IMR-90 (cell line): ENCODE measurements around the gene KTN1. TPM values are rescaled to one million over a fixed set of nuclear protein-coding genes. Genes with fewer than 3 reads are reported as not detected.

Experiments used
- ATAC-seq: fragments of 200-7000 bp; cut with Tn5 transposase; 2 replicates; pipeline ENCODE4 v1.9.1; 2020; ENCODE audit warnings: low read depth, mild to moderate bottlenecking, moderate library complexity
- BruUV-seq: library from RNA; stranded (reverse); fragments of 400-500 nt; replicated peaks from 2 replicates; lab custom pipeline; 2021; lab: Mats Ljungman, UMichigan
- CTCF ChIA-PET: fragments of 300-600 bp; formaldehyde crosslinking; extraction: SDS; loops from one replicate; lab custom pipeline; 2021; ENCODE audit warnings: antibody characterized with exemption; lab: Yijun Ruan, JAX
- POLR2A ChIA-PET: fragments of 300-600 bp; sonication (Branson Sonifier 250); formaldehyde crosslinking; loops from one replicate; lab custom pipeline; 2022; ENCODE audit warnings: antibody characterized with exemption; ENCODE audit not compliant: unreplicated experiment; lab: Charles Lee
- DNase-seq: peaks from one replicate; pipeline ENCODE4 v3.0.0; 2013
- H2AFZ ChIP-seq: replicated peaks from 2 replicates; pipeline ENCODE3; 2013; ENCODE audit warnings: low read length, mild to moderate bottlenecking; ENCODE audit not compliant: poor library complexity
- H2AK5ac ChIP-seq: 2 replicates; pipeline ENCODE4 v1.6.1; 2013; ENCODE audit warnings: low read depth, low read length, inconsistent platforms
- H2AK9ac ChIP-seq: replicated peaks from 2 replicates; pipeline ENCODE3; 2013; ENCODE audit warnings: mild to moderate bottlenecking, low read depth, low read length, moderate library complexity; ENCODE audit not compliant: poor library complexity
- H2BK120ac ChIP-seq: 2 replicates; pipeline ENCODE4 v1.6.1; 2013; ENCODE audit warnings: low read depth, low read length, inconsistent platforms
- H2BK15ac ChIP-seq: 3 replicates; pipeline ENCODE4 v1.6.1; 2013; ENCODE audit warnings: low read depth, low read length, inconsistent platforms
- H2BK20ac ChIP-seq: 2 replicates; pipeline ENCODE4 v1.6.1; 2013; ENCODE audit warnings: low read depth, mild to moderate bottlenecking, inconsistent platforms, low read length, moderate library complexity
- H2BK5ac ChIP-seq: 2 replicates; pipeline ENCODE4 v1.6.1; 2013; ENCODE audit warnings: mild to moderate bottlenecking, low read depth, low read length, inconsistent platforms; ENCODE audit not compliant: poor library complexity, severe bottlenecking
- H3K14ac ChIP-seq: replicated peaks from 2 replicates; pipeline ENCODE4 v1.6.1; 2013; ENCODE audit warnings: low read depth, low read length, inconsistent platforms
- H3K18ac ChIP-seq: 2 replicates; pipeline ENCODE4 v1.6.1; 2013; ENCODE audit warnings: low read depth, low read length, control low read depth
- H3K23ac ChIP-seq: 2 replicates; pipeline ENCODE4 v1.6.1; 2013; ENCODE audit warnings: low read depth, low read length, inconsistent platforms
- H3K27ac ChIP-seq: 2 replicates; pipeline ENCODE4 v1.5.1; 2013; ENCODE audit warnings: mild to moderate bottlenecking, control low read depth, low read length; ENCODE audit not compliant: insufficient read depth
- H3K27me3 ChIP-seq: 2 replicates; pipeline ENCODE4 v1.6.1; 2013; ENCODE audit warnings: low read length; ENCODE audit not compliant: control insufficient read depth, insufficient read depth
- H3K36me3 ChIP-seq: 2 replicates; pipeline ENCODE4 v1.6.1; 2013; ENCODE audit warnings: low read length, mixed read lengths; ENCODE audit not compliant: control insufficient read depth, insufficient read depth
- H3K4ac ChIP-seq: 2 replicates; pipeline ENCODE4 v1.6.1; 2013; ENCODE audit warnings: low read depth, low read length, inconsistent platforms
- H3K4me1 ChIP-seq: 2 replicates; pipeline ENCODE4 v1.6.1; 2013; ENCODE audit warnings: low read length, mixed read lengths; ENCODE audit not compliant: control insufficient read depth, insufficient read depth
- H3K4me2 ChIP-seq: 2 replicates; pipeline ENCODE4 v1.6.1; 2013; ENCODE audit warnings: low read depth, mild to moderate bottlenecking, control low read depth, low read length, moderate library complexity
- H3K4me3 ChIP-seq: 2 replicates; pipeline ENCODE4 v1.5.1; 2013; ENCODE audit warnings: low read depth, mild to moderate bottlenecking, control low read depth, low read length, moderate library complexity; ENCODE audit not compliant: insufficient read depth
- H3K56ac ChIP-seq: 2 replicates; pipeline ENCODE4 v1.6.1; 2013; ENCODE audit warnings: low read length, inconsistent platforms; ENCODE audit not compliant: insufficient read depth; ENCODE audit errors: extremely low read depth
- H3K79me1 ChIP-seq, 2 experiments: 2 replicates each; pipeline ENCODE4 v1.6.1; 2013; ENCODE audit warnings: low read length in 2 of 2, inconsistent platforms in 1 of 2, low read depth in 1 of 2
- H3K9ac ChIP-seq: 2 replicates; pipeline ENCODE4 v1.6.1; 2013; ENCODE audit warnings: low read depth, low read length, control low read depth
- H3K9me1 ChIP-seq: 2 replicates; pipeline ENCODE4 v1.6.1; 2013; ENCODE audit warnings: low read length, inconsistent platforms; ENCODE audit not compliant: insufficient read depth
- H3K9me3 ChIP-seq: 2 replicates; pipeline ENCODE4 v1.6.1; 2013; ENCODE audit warnings: low read length; ENCODE audit not compliant: control insufficient read depth, insufficient read depth
- H4K20me1 ChIP-seq: 2 replicates; pipeline ENCODE4 v1.6.1; 2013; ENCODE audit warnings: low read length, inconsistent platforms; ENCODE audit not compliant: insufficient read depth
- H4K5ac ChIP-seq: 2 replicates; pipeline ENCODE4 v1.6.1; 2013; ENCODE audit warnings: mild to moderate bottlenecking, low read depth, low read length, control low read depth
- H4K8ac ChIP-seq, 2 experiments: 2 replicates each; pipeline ENCODE4 v1.6.1; 2013; ENCODE audit warnings: low read depth in 2 of 2, low read length in 2 of 2, control low read depth in 1 of 2, inconsistent platforms in 1 of 2
- H4K91ac ChIP-seq: 2 replicates; pipeline ENCODE4 v1.6.1; 2013; ENCODE audit warnings: low read depth, low read length, inconsistent platforms; ENCODE audit not compliant: insufficient read depth
- BHLHE40 ChIP-seq: fragments of 150-350 bp; IDR thresholded peaks from 2 replicates; pipeline ENCODE4 v1.6.1; 2016; ENCODE audit warnings: mild to moderate bottlenecking, low read depth, low read length
- CEBPB ChIP-seq: IDR thresholded peaks from 2 replicates; pipeline ENCODE4 v1.6.1; 2012; ENCODE audit warnings: low read depth, low read length, improper control_type of control experiment
- CHD1 ChIP-seq: IDR thresholded peaks from 2 replicates; pipeline ENCODE4 v1.6.1; 2012; ENCODE audit warnings: low read depth, low read length, improper control_type of control experiment
- FOS ChIP-seq: fragments of 150-350 bp; IDR thresholded peaks from 2 replicates; pipeline ENCODE4 v1.6.1; 2016; ENCODE audit warnings: low read depth, low read length
- MAFK ChIP-seq: IDR thresholded peaks from 2 replicates; pipeline ENCODE4 v1.6.1; 2012; ENCODE audit warnings: low read depth, low read length, improper control_type of control experiment
- MAZ ChIP-seq: IDR thresholded peaks from 2 replicates; pipeline ENCODE4 v1.6.1; 2012; ENCODE audit warnings: low read depth, mild to moderate bottlenecking, low read length, improper control_type of control experiment, moderate library complexity, borderline replicate concordance
- MXI1 ChIP-seq: IDR thresholded peaks from 2 replicates; pipeline ENCODE4 v1.6.1; 2012; ENCODE audit warnings: low read depth, mild to moderate bottlenecking, low read length, moderate library complexity, borderline replicate concordance
- NFE2L2 ChIP-seq: fragments of 150-350 bp; IDR thresholded peaks from 2 replicates; pipeline ENCODE4 v1.6.1; 2016; ENCODE audit warnings: low read depth, mild to moderate bottlenecking, low read length
- POLR2A ChIP-seq: IDR thresholded peaks from 2 replicates; pipeline ENCODE4 v1.6.1; 2012; ENCODE audit warnings: mild to moderate bottlenecking, low read depth, low read length
- RAD21 ChIP-seq: IDR thresholded peaks from 2 replicates; pipeline ENCODE4 v1.6.1; 2012; ENCODE audit warnings: low read length, improper control_type of control experiment
- RCOR1 ChIP-seq: IDR thresholded peaks from 2 replicates; pipeline ENCODE4 v1.6.1; 2012; ENCODE audit warnings: mild to moderate bottlenecking, low read length, improper control_type of control experiment; ENCODE audit not compliant: insufficient replicate concordance
- RFX5 ChIP-seq: IDR thresholded peaks from 2 replicates; pipeline ENCODE4 v1.8.0; 2012; ENCODE audit warnings: low read depth, mild to moderate bottlenecking, low read length, moderate library complexity
- SMC3 ChIP-seq: fragments of 150-350 bp; IDR thresholded peaks from 2 replicates; pipeline ENCODE4 v1.6.1; 2016; ENCODE audit warnings: low read depth, mild to moderate bottlenecking, antibody characterized with exemption, low read length, moderate library complexity
- WGBS, 2 experiments: methylation state at CpG; one replicate each; pipeline versions ENCODE4 v1.1.5 to v1.1.7; 2013; ENCODE audit warnings: missing lambda C conversion rate in 2 of 2; ENCODE audit not compliant: insufficient read length in 1 of 2; ENCODE audit errors: extremely low coverage in 2 of 2; 5-methylcytosine and 5-hydroxymethylcytosine counted together
- dilution Hi-C: fragments of 300-500 bp; cut with HindIII; formaldehyde crosslinking; loops from one replicate; pipeline ENCODE4 v1.14.3; 2018; ENCODE audit warnings: low sequenced_read_pairs; ENCODE audit not compliant: unreplicated experiment
- in situ Hi-C: fragments of 300-500 bp; cut with MboI; formaldehyde crosslinking; loops from 3 replicates; pipeline ENCODE4 v1.14.3; 2019; ENCODE audit warnings: low sequenced_read_pairs, inconsistent platforms, mixed read lengths
- intact Hi-C: fragments of 100-400 bp; cut with micrococcal nuclease; formaldehyde crosslinking; loops from 2 replicates; pipeline ENCODE4 v1.10.0; 2022
- polyA plus RNA-seq, 3 experiments: library from polyadenylated mRNA; depleted of rRNA; stranded (reverse); fragments of >200 nt; gene quantifications; 2 replicates each; pipeline ENCODE4 v1.2.3, GENCODE V29; 2012; ENCODE audit warnings: low replicate concordance in 1 of 3
- total RNA-seq: library from RNA; depleted of rRNA; stranded (reverse); fragments of >200 nt; gene quantifications from 2 replicates; pipeline ENCODE4 v1.2.3, GENCODE V29; 2012
- TF ChIP-seq, protein P1 (sequence below): conservative IDR thresholded peaks from 2 replicates; pipeline ENCODE4 v1.5.1; 2012; ENCODE audit warnings: mild to moderate bottlenecking, low read depth, low read length, improper control_type of control experiment
- TF ChIP-seq, protein P2 (sequence below): fragments of 150-350 bp; IDR thresholded peaks from 2 replicates; pipeline ENCODE4 v1.6.1; 2017; ENCODE audit warnings: mild to moderate bottlenecking, antibody characterized with exemption, low read length, low read depth
- TF ChIP-seq, protein P3 (sequence below): fragments of 150-350 bp; IDR thresholded peaks from 2 replicates; pipeline ENCODE4 v1.6.1; 2016; ENCODE audit warnings: low read depth, mild to moderate bottlenecking, low read length, moderate library complexity, borderline replicate concordance

The KTN1 gene
- total and polyA plus RNA-seq, 2 of the 4 experiments (the other 2 are of a cell fraction), result 42.1 to 57.2 TPM

DNA sequence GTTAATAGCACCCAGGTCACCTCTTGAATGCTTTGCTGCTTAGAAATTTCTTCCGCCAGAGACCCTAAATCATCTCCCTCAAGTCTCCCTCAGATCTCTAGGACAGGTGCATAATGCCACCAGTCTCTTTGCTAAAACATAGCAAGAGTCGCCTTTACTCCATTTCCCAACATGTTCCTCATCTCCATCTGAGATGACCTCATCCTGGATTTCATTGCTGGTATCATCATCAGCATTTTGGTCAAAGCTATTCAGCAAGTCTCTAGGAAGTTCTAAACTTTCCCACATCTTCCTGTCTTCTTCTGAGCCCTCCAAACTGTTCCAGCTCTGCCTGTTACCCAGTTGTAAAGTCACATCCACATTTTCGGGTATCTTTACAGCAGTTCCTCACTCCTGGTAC lies 41.0 kb downstream of the KTN1 start:
- H2AFZ ChIP-seq, result no peak overlapping the region
- no peak overlapping the region for H3K4ac ChIP-seq
- peaks cover 37% of the 10 kb centered on the region for H3K36me3 ChIP-seq
- TF ChIP-seq CEBPB (no peak), RCOR1 (no peak), POLR2A (no peak), NFE2L2 (no peak), MAFK (no peak), MXI1 (no peak), CHD1 (no peak), RFX5 (no peak), SMC3 (no peak), BHLHE40 (no peak), FOS (no peak), MAZ (no peak), RAD21 (no peak)
- TF ChIP-seq, protein P1, sequence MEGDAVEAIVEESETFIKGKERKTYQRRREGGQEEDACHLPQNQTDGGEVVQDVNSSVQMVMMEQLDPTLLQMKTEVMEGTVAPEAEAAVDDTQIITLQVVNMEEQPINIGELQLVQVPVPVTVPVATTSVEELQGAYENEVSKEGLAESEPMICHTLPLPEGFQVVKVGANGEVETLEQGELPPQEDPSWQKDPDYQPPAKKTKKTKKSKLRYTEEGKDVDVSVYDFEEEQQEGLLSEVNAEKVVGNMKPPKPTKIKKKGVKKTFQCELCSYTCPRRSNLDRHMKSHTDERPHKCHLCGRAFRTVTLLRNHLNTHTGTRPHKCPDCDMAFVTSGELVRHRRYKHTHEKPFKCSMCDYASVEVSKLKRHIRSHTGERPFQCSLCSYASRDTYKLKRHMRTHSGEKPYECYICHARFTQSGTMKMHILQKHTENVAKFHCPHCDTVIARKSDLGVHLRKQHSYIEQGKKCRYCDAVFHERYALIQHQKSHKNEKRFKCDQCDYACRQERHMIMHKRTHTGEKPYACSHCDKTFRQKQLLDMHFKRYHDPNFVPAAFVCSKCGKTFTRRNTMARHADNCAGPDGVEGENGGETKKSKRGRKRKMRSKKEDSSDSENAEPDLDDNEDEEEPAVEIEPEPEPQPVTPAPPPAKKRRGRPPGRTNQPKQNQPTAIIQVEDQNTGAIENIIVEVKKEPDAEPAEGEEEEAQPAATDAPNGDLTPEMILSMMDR, result no peak
- TF ChIP-seq, protein P2, sequence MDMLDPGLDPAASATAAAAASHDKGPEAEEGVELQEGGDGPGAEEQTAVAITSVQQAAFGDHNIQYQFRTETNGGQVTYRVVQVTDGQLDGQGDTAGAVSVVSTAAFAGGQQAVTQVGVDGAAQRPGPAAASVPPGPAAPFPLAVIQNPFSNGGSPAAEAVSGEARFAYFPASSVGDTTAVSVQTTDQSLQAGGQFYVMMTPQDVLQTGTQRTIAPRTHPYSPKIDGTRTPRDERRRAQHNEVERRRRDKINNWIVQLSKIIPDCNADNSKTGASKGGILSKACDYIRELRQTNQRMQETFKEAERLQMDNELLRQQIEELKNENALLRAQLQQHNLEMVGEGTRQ, result no peak
- TF ChIP-seq, protein P3, sequence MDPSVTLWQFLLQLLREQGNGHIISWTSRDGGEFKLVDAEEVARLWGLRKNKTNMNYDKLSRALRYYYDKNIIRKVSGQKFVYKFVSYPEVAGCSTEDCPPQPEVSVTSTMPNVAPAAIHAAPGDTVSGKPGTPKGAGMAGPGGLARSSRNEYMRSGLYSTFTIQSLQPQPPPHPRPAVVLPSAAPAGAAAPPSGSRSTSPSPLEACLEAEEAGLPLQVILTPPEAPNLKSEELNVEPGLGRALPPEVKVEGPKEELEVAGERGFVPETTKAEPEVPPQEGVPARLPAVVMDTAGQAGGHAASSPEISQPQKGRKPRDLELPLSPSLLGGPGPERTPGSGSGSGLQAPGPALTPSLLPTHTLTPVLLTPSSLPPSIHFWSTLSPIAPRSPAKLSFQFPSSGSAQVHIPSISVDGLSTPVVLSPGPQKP, result no peak
- ChIA-PET CTCF (no interaction called here), POLR2A (no interaction called here)
- peaks cover 5% of the 10 kb centered on the region for H3K9me3 ChIP-seq
- H4K5ac ChIP-seq, result no peak overlapping the region
- H2BK20ac ChIP-seq, result no peak overlapping the region
- no peak overlapping the region for H3K23ac ChIP-seq
- no peak overlapping the region for H3K18ac ChIP-seq
- no peak overlapping the region for H4K8ac ChIP-seq
- no peak overlapping the region for H2BK120ac ChIP-seq
- no peak overlapping the region for H3K9ac ChIP-seq
- no peak overlapping the region for H3K4me2 ChIP-seq
- H2BK15ac ChIP-seq, result no peak overlapping the region
- H3K27ac ChIP-seq, result no peak overlapping the region
- H3K27me3 ChIP-seq, result no peaks in the 10 kb centered on the region
- H4K91ac ChIP-seq, result no peak overlapping the region
- ATAC-seq, result no peak
- 100% methylated on average over 2 of the region's 3 CpGs; no CpG with 5 or more reads in 1 of the 2 experiments for WGBS, 2 experiments
- intact Hi-C loops, result no loop called here
- H3K56ac ChIP-seq, result no peak overlapping the region
- H3K14ac ChIP-seq, result no peak overlapping the region
- no peak overlapping the region for H2AK5ac ChIP-seq
- H3K79me1 ChIP-seq, result peaks cover 4 to 11% of the 10 kb centered on the region in 2 experiments; a peak in 3 of 4 replicates
- peaks cover 2% of the 10 kb centered on the region; the same call in 1 of the 2 replicates for H3K9me1 ChIP-seq
- H3K4me3 ChIP-seq, result no peak overlapping the region
- no peak for DNase-seq
- no peaks in the 10 kb centered on the region for H4K20me1 ChIP-seq
- BruUV-seq, result no TSS peak
- no peaks in the 10 kb centered on the region for H3K4me1 ChIP-seq
- H2AK9ac ChIP-seq, result no peak overlapping the region
- in situ Hi-C loops, result no loop called here
- no peak overlapping the region for H2BK5ac ChIP-seq
- dilution Hi-C loops, result no loop called here
